Posterior cingulate gyrus (tissue), 11 donors: Measurements from ENCODE around the gene TMEM247.
"Not testable (repeated sequence)": the region's sequence is repeated elsewhere in the genome, so short reads cannot be mapped to it uniquely, and the experiment has no call there.

Experiments used
- DNase-seq, 10 donors: peaks; one replicate each; pipeline versions ENCODE4 v3.0.0 to v3.0.0-alpha.2; 2020 to 2021; ENCODE audit warnings: mixed read lengths in 3 of 10
- intact Hi-C: fragments of 100-400 bp; cut with DNase I; formaldehyde crosslinking; loops from one replicate; pipeline ENCODE4 v1.15.1; 2023

TMEM247 gene

GRCh38 chr2:46508312-46508711, 28.9 kb downstream of the TMEM247 start:
- intact Hi-C loops = no loop called here
- no peak for DNase-seq

- intact Hi-C loops = no loop called here
- no peak for DNase-seq
Observed at GRCh38 chr2:46508759-46509158, 29.4 kb downstream of the TMEM247 start.

- DNase-seq = no peak
- intact Hi-C loops = no loop called here
Observed at GRCh38 chr2:46509804-46510203, 30.4 kb downstream of the TMEM247 start.

GRCh38 chr2:46510598-46511177, 31.3 kb downstream of the TMEM247 start:
- intact Hi-C loops = no loop called here

GRCh38 chr2:46512185-46512584, 32.8 kb downstream of the TMEM247 start:
- DNase-seq = no peak
- intact Hi-C loops = no loop called here

More at GRCh38 chr2:46510598-46511177, 31.3 kb downstream of the TMEM247 start:
- no peak for DNase-seq

GRCh38 chr2:46514738-46515137, 35.4 kb downstream of the TMEM247 start:
- intact Hi-C loops = no loop called here

GRCh38 chr2:46517485-46517884, 38.1 kb downstream of the TMEM247 start:
- intact Hi-C loops = no loop called here
- DNase-seq = no peak

More at GRCh38 chr2:46514738-46515137, 35.4 kb downstream of the TMEM247 start:
- no peak for DNase-seq

GRCh38 chr2:46518861-46519260, 39.5 kb downstream of the TMEM247 start:
- peak in 5 of 10 donors; percentile 19 to 87 (median 30) for DNase-seq
- intact Hi-C loops = no loop called here

GRCh38 chr2:46519265-46519664, 39.9 kb downstream of the TMEM247 start:
- no peak for DNase-seq
- intact Hi-C loops = no loop called here

- intact Hi-C loops = no loop called here
- no peak for DNase-seq
Observed at GRCh38 chr2:46520130-46520711, 40.9 kb downstream of the TMEM247 start.

GRCh38 chr2:46521215-46521683, 41.9 kb downstream of the TMEM247 start:
- intact Hi-C loops = no loop called here
- no peak for DNase-seq

- DNase-seq, intact Hi-C loops: not testable (repeated sequence)
Observed at GRCh38 chr2:46522385-46522784, 43.0 kb downstream of the TMEM247 start.

GRCh38 chr2:46525522-46526155, 46.3 kb downstream of the TMEM247 start:
- no peak for DNase-seq
- intact Hi-C loops = no loop called here

GRCh38 chr2:46528880-46529279, 49.5 kb downstream of the TMEM247 start:
- intact Hi-C loops = no loop called here
- no peak for DNase-seq

- intact Hi-C loops = no loop called here
- no peak for DNase-seq
Observed at GRCh38 chr2:46530639-46531038, 51.3 kb downstream of the TMEM247 start.

GRCh38 chr2:46531863-46532262, 52.5 kb downstream of the TMEM247 start:
- no peak for DNase-seq
- intact Hi-C loops = no loop called here
